ENCODE data around the gene COL4A4.
A peak's percentile ranks its signal among the peaks of the same experiment; 100 is the strongest.

COL4A4 gene

GRCh38 chr2:226985583-226985946 lies 178.4 kb downstream of the COL4A4 start:
- no peak overlapping the region for H3K4me3 ChIP-seq (ENCODE audit: low read length)
- TF ChIP-seq CTCF (conservative IDR thresholded peaks at IDR 0.05; ENCODE audit: low read depth, low read length), result no peak
- no peak for DNase-seq (ENCODE audit: low read depth)

GRCh38 chr2:226984750-226985582 lies 179.0 kb downstream of the COL4A4 start:
- peak; percentile 69 for TF ChIP-seq CTCF (conservative IDR thresholded peaks at IDR 0.05; ENCODE audit: low read depth, low read length)
- DNase-seq (ENCODE audit: low read depth), result peak; percentile 44
- no peak overlapping the region for H3K4me3 ChIP-seq (ENCODE audit: low read length)

GRCh38 chr2:226983895-226984749 lies 179.9 kb downstream of the COL4A4 start:
- no peak for TF ChIP-seq CTCF (conservative IDR thresholded peaks at IDR 0.05; ENCODE audit: low read depth, low read length)
- no peak overlapping the region for H3K4me3 ChIP-seq (ENCODE audit: low read length)
- DNase-seq (ENCODE audit: low read depth), result no peak

GRCh38 chr2:226981791-226982326 lies 182.1 kb downstream of the COL4A4 start:
- DNase-seq (ENCODE audit: low read depth), result no peak
- no peak for TF ChIP-seq CTCF (conservative IDR thresholded peaks at IDR 0.05; ENCODE audit: low read depth, low read length)
- H3K4me3 ChIP-seq (ENCODE audit: low read length), result no peak overlapping the region

- H3K4me3 ChIP-seq (ENCODE audit: low read length), result no peak overlapping the region
- peak; percentile 2 for TF ChIP-seq CTCF (conservative IDR thresholded peaks at IDR 0.05; ENCODE audit: low read depth, low read length)
- no peak for DNase-seq (ENCODE audit: low read depth)
Measured at GRCh38 chr2:226979004-226979403, 185.0 kb downstream of the COL4A4 start.

GRCh38 chr2:226978300-226978699 lies 185.7 kb downstream of the COL4A4 start:
- no peak for TF ChIP-seq CTCF (conservative IDR thresholded peaks at IDR 0.05; ENCODE audit: low read depth, low read length)
- H3K4me3 ChIP-seq (ENCODE audit: low read length), result no peak overlapping the region
- no peak for DNase-seq (ENCODE audit: low read depth)
